HEK293 (cell line): ENCODE data around the gene ARHGAP26.

Experiments
- CTCF ChIP-seq: fragments of 450-650 bp; formaldehyde crosslinking; IDR thresholded peaks from 2 replicates; pipeline ENCODE4 v1.5.1; 2016; ENCODE audit warnings: missing biosample characterization, missing genetic modification characterization
- FEZF1 ChIP-seq: fragments of 450-650 bp; formaldehyde crosslinking; IDR thresholded peaks from 2 replicates; pipeline ENCODE4 v1.5.1; 2016; ENCODE audit warnings: missing biosample characterization, missing genetic modification characterization
- MYNN ChIP-seq: fragments of 450-650 bp; formaldehyde crosslinking; IDR thresholded peaks from 2 replicates; pipeline ENCODE4 v1.5.1; 2016; ENCODE audit warnings: missing biosample characterization, missing genetic modification characterization, borderline replicate concordance
- TCF7L2 ChIP-seq: IDR thresholded peaks from 2 replicates; pipeline ENCODE4 v1.6.1; 2011; ENCODE audit warnings: low read depth, mild to moderate bottlenecking, inconsistent platforms, low read length, moderate library complexity, borderline replicate concordance
- TSHZ1 ChIP-seq: fragments of 450-650 bp; formaldehyde crosslinking; IDR thresholded peaks from 2 replicates; pipeline ENCODE4 v1.5.1; 2016; ENCODE audit warnings: missing biosample characterization, missing genetic modification characterization, borderline replicate concordance
- ZBTB49 ChIP-seq: fragments of 450-650 bp; formaldehyde crosslinking; IDR thresholded peaks from 2 replicates; pipeline ENCODE4 v1.5.1; 2016; ENCODE audit warnings: missing biosample characterization, missing genetic modification characterization, low read depth
- ZFP41 ChIP-seq: fragments of 450-650 bp; formaldehyde crosslinking; IDR thresholded peaks from 2 replicates; pipeline ENCODE4 v1.5.1; 2016; ENCODE audit warnings: missing biosample characterization, missing genetic modification characterization, borderline replicate concordance
- ZNF121 ChIP-seq: fragments of 450-650 bp; formaldehyde crosslinking; IDR thresholded peaks from 2 replicates; pipeline ENCODE4 v1.5.1; 2016; ENCODE audit warnings: missing biosample characterization, missing genetic modification characterization
- ZNF585B ChIP-seq: fragments of 450-650 bp; formaldehyde crosslinking; IDR thresholded peaks from 2 replicates; pipeline ENCODE4 v1.5.1; 2016; ENCODE audit warnings: missing biosample characterization, missing genetic modification characterization
- ZNF777 ChIP-seq: fragments of 450-650 bp; formaldehyde crosslinking; IDR thresholded peaks from 2 replicates; pipeline ENCODE4 v1.5.1; 2017; ENCODE audit warnings: missing biosample characterization, missing genetic modification characterization, borderline replicate concordance
- TF ChIP-seq, protein P1 (sequence below): sonication (generic); formaldehyde crosslinking; IDR thresholded peaks from 2 replicates; pipeline ENCODE4 v1.8.1; 2022; ENCODE audit warnings: mild to moderate bottlenecking, moderate library complexity, missing genetic modification reagents

DNA sequence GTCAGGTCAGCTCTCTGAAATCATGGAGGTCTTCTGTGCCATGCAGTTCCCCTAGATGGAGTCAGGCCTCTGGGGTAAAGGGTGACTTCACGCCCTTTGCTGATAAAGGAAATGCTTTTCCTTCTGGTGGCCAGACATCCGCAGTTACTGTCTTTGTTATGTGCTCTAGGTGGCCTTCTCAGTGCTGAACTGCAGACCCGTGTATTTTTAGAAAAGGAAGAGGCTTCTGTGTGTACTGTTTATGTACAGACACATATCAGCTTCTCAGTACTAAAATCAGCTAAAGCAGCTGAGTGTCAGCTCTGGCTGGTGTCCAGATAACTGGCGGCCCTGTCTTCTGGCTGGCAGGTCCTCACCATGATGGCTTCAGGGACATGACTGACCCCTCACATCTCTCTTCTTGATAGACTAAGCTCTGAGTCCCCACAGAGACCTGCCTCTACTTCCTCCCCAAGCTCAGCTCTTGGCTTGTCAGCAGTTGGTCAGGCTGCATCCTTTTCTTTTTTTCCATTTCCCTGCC, 75.3 kb downstream of the ARHGAP26 start:
- TF ChIP-seq TSHZ1 (tag by site-specific recombination) (no peak), ZNF777 (tag by site-specific recombination) (no peak), ZFP41 (tag by site-specific recombination) (no peak), ZNF121 (no peak), CTCF (tag by site-specific recombination) (no peak), FEZF1 (no peak), ZNF585B (tag by site-specific recombination) (no peak), ZBTB49 (tag by site-specific recombination) (no peak), TCF7L2 (no peak), MYNN (tag by site-specific recombination) (no peak)
- TF ChIP-seq, protein P1, sequence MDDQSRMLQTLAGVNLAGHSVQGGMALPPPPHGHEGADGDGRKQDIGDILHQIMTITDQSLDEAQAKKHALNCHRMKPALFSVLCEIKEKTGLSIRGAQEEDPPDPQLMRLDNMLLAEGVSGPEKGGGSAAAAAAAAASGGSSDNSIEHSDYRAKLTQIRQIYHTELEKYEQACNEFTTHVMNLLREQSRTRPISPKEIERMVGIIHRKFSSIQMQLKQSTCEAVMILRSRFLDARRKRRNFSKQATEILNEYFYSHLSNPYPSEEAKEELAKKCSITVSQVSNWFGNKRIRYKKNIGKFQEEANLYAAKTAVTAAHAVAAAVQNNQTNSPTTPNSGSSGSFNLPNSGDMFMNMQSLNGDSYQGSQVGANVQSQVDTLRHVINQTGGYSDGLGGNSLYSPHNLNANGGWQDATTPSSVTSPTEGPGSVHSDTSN, result no peak
